Putamen (tissue), 1 donor: Measurements from ENCODE around the gene KRTAP19-4.
"Not testable (repeated sequence)": the region's sequence is repeated elsewhere in the genome, so short reads cannot be mapped to it uniquely, and the experiment has no call there.

Experiments used
- DNase-seq: peaks from one replicate; pipeline ENCODE4 v3.0.0-alpha.2; 2016; ENCODE audit warnings: low spot score

KRTAP19-4 gene

GRCh38 chr21:30497065-30497464, at the start of gene KRTAP19-4:
Gene KRTAP19-4 (minus strand): TSS chr21:30497165. CDS start chr21:30497110, 55 bp downstream.
- no peak for DNase-seq

GRCh38 chr21:30541764-30542163, 44.8 kb upstream of the KRTAP19-4 start, which contains the start of gene KRTAP19-6:
Gene KRTAP19-6 (minus strand): TSS chr21:30541864. CDS start chr21:30541833, 31 bp downstream.
- DNase-seq, result no peak

GRCh38 chr21:30518876-30519275, 21.9 kb upstream of the KRTAP19-4 start:
- no peak for DNase-seq

GRCh38 chr21:30515681-30516080, 18.7 kb upstream of the KRTAP19-4 start:
- no peak for DNase-seq

- DNase-seq, result not testable (repeated sequence)
Measured at GRCh38 chr21:30505621-30506205, 8.7 kb upstream of the KRTAP19-4 start.

- DNase-seq, result no peak
Measured at GRCh38 chr21:30502041-30502440, 5.1 kb upstream of the KRTAP19-4 start, which contains the start of gene KRTAP19-5. Gene KRTAP19-5 (minus strand): TSS chr21:30502141. CDS start chr21:30502090, 51 bp downstream.

GRCh38 chr21:30491963-30492428, 5.0 kb downstream of the KRTAP19-4 start, which contains the start of gene KRTAP19-3:
Gene KRTAP19-3 (minus strand): TSS chr21:30492013. CDS start chr21:30491957, 56 bp downstream.
- DNase-seq, result no peak

GRCh38 chr21:30487336-30487735, 9.6 kb downstream of the KRTAP19-4 start, which contains the start of gene KRTAP19-2:
Gene KRTAP19-2 (minus strand): TSS chr21:30487436. CDS start chr21:30487348, 88 bp downstream.
- no peak for DNase-seq

- DNase-seq, result no peak
Measured at GRCh38 chr21:30486180-30486579, 10.8 kb downstream of the KRTAP19-4 start.

- DNase-seq, result no peak
Measured at GRCh38 chr21:30482130-30482529, 14.8 kb downstream of the KRTAP19-4 start.

GRCh38 chr21:30480145-30480544, 16.8 kb downstream of the KRTAP19-4 start, which contains the start of gene KRTAP19-1:
Gene KRTAP19-1 (minus strand): TSS chr21:30480367. CDS start chr21:30480317, 50 bp downstream.
- no peak for DNase-seq

- no peak for DNase-seq
Measured at GRCh38 chr21:30479259-30479658, 17.7 kb downstream of the KRTAP19-4 start.

GRCh38 chr21:30478004-30478403, 19.0 kb downstream of the KRTAP19-4 start:
- no peak for DNase-seq

- no peak for DNase-seq
Measured at GRCh38 chr21:30468900-30469714, 27.9 kb downstream of the KRTAP19-4 start.

GRCh38 chr21:30463713-30464112, 33.3 kb downstream of the KRTAP19-4 start:
- DNase-seq, result no peak

- DNase-seq, result no peak
Measured at GRCh38 chr21:30448514-30448913, 48.5 kb downstream of the KRTAP19-4 start.

GRCh38 chr21:30447056-30447455, 49.9 kb downstream of the KRTAP19-4 start:
- DNase-seq, result no peak
